ENCODE measurements around the gene LYRM4.

LYRM4 gene

DNA sequence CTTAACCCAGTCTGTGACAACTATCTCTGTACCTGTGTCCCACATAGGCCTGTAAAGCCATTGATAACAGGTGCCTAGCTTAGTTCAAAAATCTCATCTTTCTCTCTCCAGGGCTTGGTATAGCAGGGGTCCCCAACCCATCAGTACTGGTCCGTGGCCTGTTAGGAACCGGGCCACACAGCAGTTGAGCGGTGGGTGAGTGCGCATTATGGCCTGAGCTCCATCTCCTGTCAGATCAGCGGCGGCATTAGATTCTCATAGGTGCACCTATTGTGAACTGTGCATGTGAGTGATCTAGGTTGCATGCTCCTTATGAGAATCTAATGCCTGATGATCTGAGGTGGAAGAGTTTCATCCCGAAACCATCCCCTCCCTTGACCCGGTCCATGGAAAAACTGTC, 3.4 kb downstream of the LYRM4 start (continued):
- no peak for TF ChIP-seq TRIM28 (IDR thresholded peaks at IDR 0.05; ENCODE audit: borderline replicate concordance, low read length)
- no peak for TF ChIP-seq ZNF548 (tag by site-specific recombination; IDR thresholded peaks at IDR 0.05)

DNA sequence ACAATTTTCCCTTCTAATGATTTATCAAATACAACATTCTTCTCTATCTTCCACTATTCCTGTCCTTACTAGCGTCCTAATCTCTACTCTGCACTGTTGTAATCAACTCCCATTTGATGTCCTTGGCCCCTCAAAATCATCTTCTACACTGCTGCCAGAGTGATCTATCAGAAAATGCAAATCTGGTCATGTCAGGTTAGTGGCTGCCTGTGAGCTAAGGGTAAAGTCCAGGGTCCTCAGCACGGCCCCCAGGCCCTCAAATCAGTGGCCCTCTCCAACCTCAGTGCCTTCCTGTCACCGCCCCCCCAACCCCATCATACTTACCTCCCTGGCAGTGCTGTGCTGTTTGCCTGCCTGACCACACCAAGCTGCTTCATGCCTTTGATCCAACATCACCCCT, 3.8 kb downstream of the LYRM4 start:
- Histone ChIP-seq H3K36me3 (ENCODE audit: control insufficient read depth in 2 of 2, insufficient read depth in 1 of 2, low read length in 2 of 2) (peaks cover 0 to 21% of the 10 kb centered on the region in 2 experiments; a peak in 1 of 3 replicates), H3K27ac (ENCODE audit: extremely low read depth, low read depth, low read length) (no peak overlapping the region), H3K4me1 (ENCODE audit: control insufficient read depth, insufficient read depth, low read length) (peaks cover 5% of the 10 kb centered on the region; the same call in 1 of the 2 replicates), H3K9me3 (ENCODE audit: control insufficient read depth, insufficient read depth, low read depth, low read length) (no peaks in the 10 kb centered on the region), H3K4me3 (ENCODE audit: low read depth, low read length) (no peak overlapping the region)
- POLR2A ChIA-PET = no interaction called here
- TF ChIP-seq ZNF777 (tag by site-specific recombination; IDR thresholded peaks at IDR 0.05; ENCODE audit: borderline replicate concordance) (no peak), MEIS1 (CRISPR knock-in tag; IDR thresholded peaks at IDR 0.05; ENCODE audit: borderline replicate concordance) (no peak), IKZF3 (tag by site-specific recombination; IDR thresholded peaks at IDR 0.05) (no peak), KLF16 (tag by site-specific recombination; IDR thresholded peaks at IDR 0.05) (no peak), ZBTB48 (tag by site-specific recombination; IDR thresholded peaks at IDR 0.05) (no peak), ZXDB (tag by site-specific recombination; IDR thresholded peaks at IDR 0.05) (no peak), ZNF623 (tag by site-specific recombination; IDR thresholded peaks at IDR 0.05) (no peak), ZNF202 (tag by site-specific recombination; IDR thresholded peaks at IDR 0.05; ENCODE audit: borderline replicate concordance) (no peak), ZNF48 (tag by site-specific recombination; IDR thresholded peaks at IDR 0.05) (no peak), HOXA7 (CRISPR knock-in tag; IDR thresholded peaks at IDR 0.05; ENCODE audit: borderline replicate concordance) (no peak), ZNF394 (tag by site-specific recombination; IDR thresholded peaks at IDR 0.05; ENCODE audit: borderline replicate concordance) (no peak), ZNF169 (tag by site-specific recombination; IDR thresholded peaks at IDR 0.05) (no peak), ZIC2 (tag by site-specific recombination; IDR thresholded peaks at IDR 0.05) (no peak), ZNF514 (tag by site-specific recombination; IDR thresholded peaks at IDR 0.05) (no peak)
- TF ChIP-seq, protein P1, sequence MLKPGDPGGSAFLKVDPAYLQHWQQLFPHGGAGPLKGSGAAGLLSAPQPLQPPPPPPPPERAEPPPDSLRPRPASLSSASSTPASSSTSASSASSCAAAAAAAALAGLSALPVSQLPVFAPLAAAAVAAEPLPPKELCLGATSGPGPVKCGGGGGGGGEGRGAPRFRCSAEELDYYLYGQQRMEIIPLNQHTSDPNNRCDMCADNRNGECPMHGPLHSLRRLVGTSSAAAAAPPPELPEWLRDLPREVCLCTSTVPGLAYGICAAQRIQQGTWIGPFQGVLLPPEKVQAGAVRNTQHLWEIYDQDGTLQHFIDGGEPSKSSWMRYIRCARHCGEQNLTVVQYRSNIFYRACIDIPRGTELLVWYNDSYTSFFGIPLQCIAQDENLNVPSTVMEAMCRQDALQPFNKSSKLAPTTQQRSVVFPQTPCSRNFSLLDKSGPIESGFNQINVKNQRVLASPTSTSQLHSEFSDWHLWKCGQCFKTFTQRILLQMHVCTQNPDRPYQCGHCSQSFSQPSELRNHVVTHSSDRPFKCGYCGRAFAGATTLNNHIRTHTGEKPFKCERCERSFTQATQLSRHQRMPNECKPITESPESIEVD (tag by site-specific recombination; IDR thresholded peaks at IDR 0.05) = no peak
- TF ChIP-seq, protein P2, sequence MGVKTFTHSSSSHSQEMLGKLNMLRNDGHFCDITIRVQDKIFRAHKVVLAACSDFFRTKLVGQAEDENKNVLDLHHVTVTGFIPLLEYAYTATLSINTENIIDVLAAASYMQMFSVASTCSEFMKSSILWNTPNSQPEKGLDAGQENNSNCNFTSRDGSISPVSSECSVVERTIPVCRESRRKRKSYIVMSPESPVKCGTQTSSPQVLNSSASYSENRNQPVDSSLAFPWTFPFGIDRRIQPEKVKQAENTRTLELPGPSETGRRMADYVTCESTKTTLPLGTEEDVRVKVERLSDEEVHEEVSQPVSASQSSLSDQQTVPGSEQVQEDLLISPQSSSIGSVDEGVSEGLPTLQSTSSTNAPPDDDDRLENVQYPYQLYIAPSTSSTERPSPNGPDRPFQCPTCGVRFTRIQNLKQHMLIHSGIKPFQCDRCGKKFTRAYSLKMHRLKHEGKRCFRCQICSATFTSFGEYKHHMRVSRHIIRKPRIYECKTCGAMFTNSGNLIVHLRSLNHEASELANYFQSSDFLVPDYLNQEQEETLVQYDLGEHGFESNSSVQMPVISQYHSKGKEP (tag by site-specific recombination; IDR thresholded peaks at IDR 0.05) = no peak
- TF ChIP-seq, protein P3, sequence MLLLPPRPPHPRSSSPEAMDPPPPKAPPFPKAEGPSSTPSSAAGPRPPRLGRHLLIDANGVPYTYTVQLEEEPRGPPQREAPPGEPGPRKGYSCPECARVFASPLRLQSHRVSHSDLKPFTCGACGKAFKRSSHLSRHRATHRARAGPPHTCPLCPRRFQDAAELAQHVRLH (tag by site-specific recombination; IDR thresholded peaks at IDR 0.05) = no peak
- TF ChIP-seq, protein P4, sequence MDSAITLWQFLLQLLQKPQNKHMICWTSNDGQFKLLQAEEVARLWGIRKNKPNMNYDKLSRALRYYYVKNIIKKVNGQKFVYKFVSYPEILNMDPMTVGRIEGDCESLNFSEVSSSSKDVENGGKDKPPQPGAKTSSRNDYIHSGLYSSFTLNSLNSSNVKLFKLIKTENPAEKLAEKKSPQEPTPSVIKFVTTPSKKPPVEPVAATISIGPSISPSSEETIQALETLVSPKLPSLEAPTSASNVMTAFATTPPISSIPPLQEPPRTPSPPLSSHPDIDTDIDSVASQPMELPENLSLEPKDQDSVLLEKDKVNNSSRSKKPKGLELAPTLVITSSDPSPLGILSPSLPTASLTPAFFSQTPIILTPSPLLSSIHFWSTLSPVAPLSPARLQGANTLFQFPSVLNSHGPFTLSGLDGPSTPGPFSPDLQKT (IDR thresholded peaks at IDR 0.05; ENCODE audit: borderline replicate concordance, low read depth, low read length) = no peak
- TF ChIP-seq, protein P5, sequence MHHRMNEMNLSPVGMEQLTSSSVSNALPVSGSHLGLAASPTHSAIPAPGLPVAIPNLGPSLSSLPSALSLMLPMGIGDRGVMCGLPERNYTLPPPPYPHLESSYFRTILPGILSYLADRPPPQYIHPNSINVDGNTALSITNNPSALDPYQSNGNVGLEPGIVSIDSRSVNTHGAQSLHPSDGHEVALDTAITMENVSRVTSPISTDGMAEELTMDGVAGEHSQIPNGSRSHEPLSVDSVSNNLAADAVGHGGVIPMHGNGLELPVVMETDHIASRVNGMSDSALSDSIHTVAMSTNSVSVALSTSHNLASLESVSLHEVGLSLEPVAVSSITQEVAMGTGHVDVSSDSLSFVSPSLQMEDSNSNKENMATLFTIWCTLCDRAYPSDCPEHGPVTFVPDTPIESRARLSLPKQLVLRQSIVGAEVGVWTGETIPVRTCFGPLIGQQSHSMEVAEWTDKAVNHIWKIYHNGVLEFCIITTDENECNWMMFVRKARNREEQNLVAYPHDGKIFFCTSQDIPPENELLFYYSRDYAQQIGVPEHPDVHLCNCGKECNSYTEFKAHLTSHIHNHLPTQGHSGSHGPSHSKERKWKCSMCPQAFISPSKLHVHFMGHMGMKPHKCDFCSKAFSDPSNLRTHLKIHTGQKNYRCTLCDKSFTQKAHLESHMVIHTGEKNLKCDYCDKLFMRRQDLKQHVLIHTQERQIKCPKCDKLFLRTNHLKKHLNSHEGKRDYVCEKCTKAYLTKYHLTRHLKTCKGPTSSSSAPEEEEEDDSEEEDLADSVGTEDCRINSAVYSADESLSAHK (tag by site-specific recombination; IDR thresholded peaks at IDR 0.05) = no peak
- CTCF ChIA-PET = interaction anchor here (1.0 to 1.5 kb wide), 3 partner anchors 11 to 123 kb away, joined by 3 to 4 read pairs (median 3); no protein-coding TSS in a partner anchor

Data from HEK293 (cell line).